ENCODE data around the gene GINS3. TPM values are rescaled to one million over a fixed set of nuclear protein-coding genes. Genes with fewer than 3 reads are reported as not detected.
"Not testable (repeated sequence)": the region's sequence is repeated elsewhere in the genome, so short reads cannot be mapped to it uniquely, and the experiment has no call there.

Gene GINS3
- total RNA-seq, 1 donor from 2014 or later = 25.0 TPM

- Mint-ChIP-seq H3K4me3 (no peak overlapping the region), H3K9me3 (no peaks in the 10 kb centered on the region), H3K4me1 (no peaks in the 10 kb centered on the region), H3K27ac (no peak overlapping the region), H3K27me3 (peaks cover 25% of the 10 kb centered on the region), H3K36me3 (ENCODE audit: low read depth) (no peaks in the 10 kb centered on the region)
- intact Hi-C loops (cut with micrococcal nuclease) = no loop called here
- no peak for DNase-seq
These were observed 16.9 kb upstream of the GINS3 start for GRCh38 chr16:58375386-58375785.

GRCh38 chr16:58377932-58378331 lies 14.3 kb upstream of the GINS3 start:
- H3K27me3 Mint-ChIP-seq = peaks cover 28% of the 10 kb centered on the region

DNA sequence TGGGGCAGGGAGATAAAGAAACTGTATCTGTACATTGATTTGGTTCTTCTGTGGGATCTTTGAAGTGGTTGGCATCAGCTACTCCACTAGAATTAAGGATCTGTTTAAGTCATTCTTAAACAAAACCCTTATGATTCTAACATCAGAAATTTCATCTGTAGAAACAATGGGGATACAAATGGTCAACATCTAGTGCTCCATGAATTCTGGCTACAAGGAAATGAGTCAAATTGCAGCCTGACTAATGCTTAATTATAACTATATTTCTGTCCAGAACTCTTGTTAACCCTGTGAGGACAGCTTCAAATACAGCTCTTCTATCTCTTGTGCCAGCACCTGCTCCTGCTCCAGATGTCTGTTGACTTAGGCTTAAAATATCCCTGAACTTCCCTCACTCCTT lies 13.9 kb upstream of the GINS3 start:
- H3K4me1 Mint-ChIP-seq = no peaks in the 10 kb centered on the region
- H3K4me3 Mint-ChIP-seq = no peak overlapping the region
- no peaks in the 10 kb centered on the region for H3K9me3 Mint-ChIP-seq
- no peaks in the 10 kb centered on the region for H3K36me3 Mint-ChIP-seq (ENCODE audit: low read depth)
- intact Hi-C loops (cut with micrococcal nuclease) = no loop called here
- DNase-seq = peak; percentile 22
- peaks cover 26% of the 10 kb centered on the region for H3K27me3 Mint-ChIP-seq
- no peak overlapping the region for H3K27ac Mint-ChIP-seq

More at GRCh38 chr16:58377932-58378331, 14.3 kb upstream of the GINS3 start:
- no peak overlapping the region for H3K27ac Mint-ChIP-seq
- no peaks in the 10 kb centered on the region for H3K36me3 Mint-ChIP-seq (ENCODE audit: low read depth)
- DNase-seq = no peak
- no peaks in the 10 kb centered on the region for H3K4me1 Mint-ChIP-seq
- no peaks in the 10 kb centered on the region for H3K9me3 Mint-ChIP-seq
- intact Hi-C loops (cut with micrococcal nuclease) = no loop called here
- H3K4me3 Mint-ChIP-seq = no peak overlapping the region

- intact Hi-C loops (cut with micrococcal nuclease) = no loop called here
- H3K27me3 Mint-ChIP-seq = peaks cover 18% of the 10 kb centered on the region
- no peak overlapping the region for H3K4me3 Mint-ChIP-seq
- no peaks in the 10 kb centered on the region for H3K9me3 Mint-ChIP-seq
- no peaks in the 10 kb centered on the region for H3K36me3 Mint-ChIP-seq (ENCODE audit: low read depth)
- no peak overlapping the region for H3K27ac Mint-ChIP-seq
- no peaks in the 10 kb centered on the region for H3K4me1 Mint-ChIP-seq
- DNase-seq = no peak
These were observed 12.5 kb upstream of the GINS3 start for GRCh38 chr16:58379736-58380135.

- no peaks in the 10 kb centered on the region for H3K9me3 Mint-ChIP-seq
- no peak overlapping the region for H3K27ac Mint-ChIP-seq
- intact Hi-C loops (cut with micrococcal nuclease) = no loop called here
- no peak for DNase-seq
- H3K4me3 Mint-ChIP-seq = no peak overlapping the region
- H3K36me3 Mint-ChIP-seq (ENCODE audit: low read depth) = no peaks in the 10 kb centered on the region
- H3K4me1 Mint-ChIP-seq = no peaks in the 10 kb centered on the region
- peaks cover 15% of the 10 kb centered on the region for H3K27me3 Mint-ChIP-seq
These were observed 10.6 kb upstream of the GINS3 start for GRCh38 chr16:58381661-58382060.

DNA sequence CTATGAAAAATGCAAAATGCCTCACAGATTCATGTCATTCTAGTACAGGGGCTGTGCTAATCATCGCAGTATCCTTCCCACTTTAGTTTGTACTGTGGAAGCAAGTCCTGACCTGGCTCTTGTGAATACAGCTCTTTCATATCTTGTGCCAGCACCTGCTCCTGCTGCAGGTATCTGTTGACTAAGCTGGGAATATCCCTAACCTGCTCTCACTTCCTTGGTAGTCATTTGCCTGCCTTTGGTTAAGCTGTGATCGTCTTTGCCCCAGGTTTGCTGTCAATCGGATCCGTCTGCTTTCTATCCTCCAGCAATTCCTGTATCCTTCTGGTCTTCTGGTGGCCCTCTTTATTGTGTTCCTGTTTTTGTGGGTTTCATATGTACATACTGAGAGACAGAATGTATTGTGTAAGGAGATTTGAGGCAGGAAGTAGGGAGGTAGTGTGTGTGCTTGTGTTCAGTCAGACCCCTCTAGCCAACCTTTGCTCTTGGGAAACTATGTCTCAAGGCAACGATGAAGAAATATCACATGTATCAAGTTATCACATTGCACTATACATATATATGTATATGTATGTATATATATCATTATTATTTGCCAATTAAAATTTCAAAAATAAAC lies 7.7 kb upstream of the GINS3 start:
- intact Hi-C loops (cut with micrococcal nuclease) = no loop called here

DNA sequence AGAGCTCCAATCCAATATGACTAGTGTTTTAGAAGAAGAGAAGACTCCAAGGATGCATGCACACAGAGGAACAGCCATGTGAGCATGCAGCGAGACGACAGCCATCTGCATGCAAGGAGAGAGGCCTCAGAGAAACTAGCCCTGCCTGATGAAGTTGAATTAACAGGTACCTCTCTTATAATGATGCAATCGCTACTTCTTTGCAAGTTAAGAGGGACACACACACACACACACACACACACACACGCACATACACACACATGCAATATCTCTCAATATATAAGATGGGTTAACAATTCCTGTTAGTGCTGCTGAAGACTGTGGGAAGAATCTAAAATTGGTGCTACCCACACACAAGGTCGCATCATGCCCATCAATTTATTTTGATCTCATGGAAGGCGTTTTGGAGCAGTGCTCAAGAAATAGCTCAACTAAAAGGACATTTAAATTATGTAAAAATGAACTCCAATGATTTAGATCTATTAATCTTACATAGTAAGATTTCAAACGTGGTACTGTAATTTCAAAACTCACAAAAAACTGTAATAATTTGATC lies 7.0 kb upstream of the GINS3 start:
- Mint-ChIP-seq H3K4me1 (no peaks in the 10 kb centered on the region), H3K36me3 (ENCODE audit: low read depth) (no peaks in the 10 kb centered on the region), H3K9me3 (no peaks in the 10 kb centered on the region), H3K27ac (no peak overlapping the region), H3K4me3 (no peak overlapping the region), H3K27me3 (peaks cover 13% of the 10 kb centered on the region)
- DNase-seq = no peak
- intact Hi-C loops (cut with micrococcal nuclease) = no loop called here

More for the DNA sequence above, 7.7 kb upstream of the GINS3 start:
- no peak overlapping the region for H3K27ac Mint-ChIP-seq
- peaks cover 9% of the 10 kb centered on the region for H3K27me3 Mint-ChIP-seq
- H3K4me3 Mint-ChIP-seq = no peak overlapping the region
- no peaks in the 10 kb centered on the region for H3K4me1 Mint-ChIP-seq
- DNase-seq = no peak
- no peaks in the 10 kb centered on the region for H3K9me3 Mint-ChIP-seq
- H3K36me3 Mint-ChIP-seq (ENCODE audit: low read depth) = no peaks in the 10 kb centered on the region

- intact Hi-C loops (cut with micrococcal nuclease) = no loop called here
- Mint-ChIP-seq H3K36me3 (ENCODE audit: low read depth) (peaks cover 11% of the 10 kb centered on the region), H3K4me1 (peaks cover 17% of the 10 kb centered on the region), H3K27me3 (peaks cover 16% of the 10 kb centered on the region), H3K9me3 (peaks cover 12% of the 10 kb centered on the region), H3K27ac (no peak overlapping the region), H3K4me3 (no peak overlapping the region)
- DNase-seq = no peak
These were observed 2.5 kb upstream of the GINS3 start for GRCh38 chr16:58389724-58390123.

- Mint-ChIP-seq H3K27ac (peak overlapping the region; percentile 96), H3K4me3 (peak overlapping the region; percentile 98), H3K27me3 (peaks cover 16% of the 10 kb centered on the region), H3K4me1 (peaks cover 17% of the 10 kb centered on the region), H3K36me3 (ENCODE audit: low read depth) (peaks cover 16% of the 10 kb centered on the region), H3K9me3 (peaks cover 12% of the 10 kb centered on the region)
- intact Hi-C loops (cut with micrococcal nuclease) = loop anchor here (2.0 kb wide), 1 partner anchor 102 kb away; no protein-coding TSS in a partner anchor
- DNase-seq = peak; percentile 63
These were observed 850 bp downstream of the GINS3 start for GRCh38 chr16:58393138-58393504.

GRCh38 chr16:58396897-58397296 lies 4.6 kb downstream of the GINS3 start:
- H3K9me3 Mint-ChIP-seq; H3K27me3 Mint-ChIP-seq; intact Hi-C loops (cut with micrococcal nuclease); DNase-seq; H3K27ac Mint-ChIP-seq; H3K4me3 Mint-ChIP-seq: not testable (repeated sequence)
- H3K36me3 Mint-ChIP-seq (ENCODE audit: low read depth) = peaks cover 25% of the 10 kb centered on the region
- peaks cover 18% of the 10 kb centered on the region for H3K4me1 Mint-ChIP-seq

- intact Hi-C loops (cut with micrococcal nuclease) = loop anchor here (10.0 kb wide), 1 partner anchor 55 kb away; no protein-coding TSS in a partner anchor
- Mint-ChIP-seq H3K9me3 (no peaks in the 10 kb centered on the region), H3K4me1 (peaks cover 4% of the 10 kb centered on the region), H3K27ac (no peak overlapping the region), H3K4me3 (no peak overlapping the region), H3K27me3 (no peaks in the 10 kb centered on the region), H3K36me3 (ENCODE audit: low read depth) (peaks cover 19% of the 10 kb centered on the region)
- no peak for DNase-seq
These were observed 7.7 kb downstream of the GINS3 start for GRCh38 chr16:58399718-58400633.

- H3K4me1 Mint-ChIP-seq, H3K27ac Mint-ChIP-seq, H3K4me3 Mint-ChIP-seq, H3K9me3 Mint-ChIP-seq, DNase-seq, H3K27me3 Mint-ChIP-seq: not testable (repeated sequence)
- peaks cover 16% of the 10 kb centered on the region for H3K36me3 Mint-ChIP-seq (ENCODE audit: low read depth)
- intact Hi-C loops (cut with micrococcal nuclease) = loop anchor here (10.0 kb wide), 1 partner anchor 53 kb away; no protein-coding TSS in a partner anchor
These were observed 9.0 kb downstream of the GINS3 start for GRCh38 chr16:58401305-58401704.

DNA sequence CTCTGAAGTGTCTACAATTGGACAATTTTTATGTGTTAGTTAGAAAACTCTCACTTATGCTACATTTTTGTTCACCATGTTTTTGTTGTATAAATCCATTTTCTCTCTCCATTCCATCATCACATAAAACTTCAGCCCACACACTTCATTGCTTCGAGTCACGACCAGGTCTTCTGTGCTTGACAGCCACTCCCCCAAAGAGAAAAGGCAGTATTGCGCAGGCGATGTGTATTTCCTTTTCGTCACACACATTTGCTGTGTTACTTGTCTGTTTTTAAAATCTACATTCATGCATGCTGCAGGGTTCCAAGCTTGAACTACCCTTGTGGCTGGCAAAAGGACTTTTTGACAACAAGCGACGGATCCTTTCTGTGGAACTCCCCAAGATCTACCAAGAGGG lies 10.5 kb downstream of the GINS3 start:
- no peak overlapping the region for H3K27ac Mint-ChIP-seq
- peaks cover 16% of the 10 kb centered on the region for H3K36me3 Mint-ChIP-seq (ENCODE audit: low read depth)
- intact Hi-C loops (cut with micrococcal nuclease) = loop anchor here (10.0 kb wide), 1 partner anchor 52 kb away; no protein-coding TSS in a partner anchor
- no peak for DNase-seq
- H3K4me1 Mint-ChIP-seq = peaks cover 4% of the 10 kb centered on the region
- H3K27me3 Mint-ChIP-seq = no peaks in the 10 kb centered on the region
- no peak overlapping the region for H3K4me3 Mint-ChIP-seq
- H3K9me3 Mint-ChIP-seq = no peaks in the 10 kb centered on the region
